Parathyroid adenoma (tissue), 2 donors: ENCODE data around the gene ASTL.

Experiments
- H2AFZ ChIP-seq: fragments of 300-600 bp; sonication (generic); one replicate; pipeline ENCODE4 v1.7.0; 2017; ENCODE audit warnings: antibody characterized with exemption, mild to moderate bottlenecking
- H3K27ac ChIP-seq: fragments of 300-600 bp; sonication (generic); one replicate; pipeline ENCODE4 v1.7.0; 2017
- H3K27me3 ChIP-seq: fragments of 300-600 bp; sonication (generic); one replicate; pipeline ENCODE4 v1.7.0; 2017; ENCODE audit warnings: low read length; ENCODE audit not compliant: control insufficient read depth, insufficient read depth
- H3K36me3 ChIP-seq: fragments of 300-600 bp; sonication (generic); one replicate; pipeline ENCODE4 v1.7.0; 2017; ENCODE audit warnings: low read length; ENCODE audit not compliant: control insufficient read depth, insufficient read depth
- H3K4me1 ChIP-seq: fragments of 300-600 bp; sonication (generic); one replicate; pipeline ENCODE4 v1.7.0; 2017; ENCODE audit warnings: control low read depth
- H3K4me2 ChIP-seq: fragments of 300-600 bp; sonication (generic); one replicate; pipeline ENCODE4 v1.7.0; 2017; ENCODE audit warnings: low read length
- H3K4me3 ChIP-seq: fragments of 300-600 bp; sonication (generic); one replicate; pipeline ENCODE4 v1.7.0; 2017; ENCODE audit warnings: low read depth, low read length
- H3K79me2 ChIP-seq: fragments of 300-600 bp; sonication (generic); one replicate; pipeline ENCODE4 v1.7.0; 2017; ENCODE audit warnings: control low read depth
- H3K9ac ChIP-seq: fragments of 300-600 bp; sonication (generic); one replicate; pipeline ENCODE4 v1.7.0; 2017; ENCODE audit warnings: mild to moderate bottlenecking
- H3K9me3 ChIP-seq: fragments of 300-600 bp; sonication (generic); one replicate; pipeline ENCODE4 v1.7.0; 2017; ENCODE audit warnings: low read length; ENCODE audit not compliant: control insufficient read depth
- TF ChIP-seq, protein P1 (sequence below): fragments of 300-600 bp; sonication (generic); IDR thresholded peaks from one replicate; pipeline ENCODE4 v1.7.0; 2017; ENCODE audit warnings: antibody characterized with exemption, mild to moderate bottlenecking
- donor health status: primary hyperparathyroidism.

Gene ASTL

DNA sequence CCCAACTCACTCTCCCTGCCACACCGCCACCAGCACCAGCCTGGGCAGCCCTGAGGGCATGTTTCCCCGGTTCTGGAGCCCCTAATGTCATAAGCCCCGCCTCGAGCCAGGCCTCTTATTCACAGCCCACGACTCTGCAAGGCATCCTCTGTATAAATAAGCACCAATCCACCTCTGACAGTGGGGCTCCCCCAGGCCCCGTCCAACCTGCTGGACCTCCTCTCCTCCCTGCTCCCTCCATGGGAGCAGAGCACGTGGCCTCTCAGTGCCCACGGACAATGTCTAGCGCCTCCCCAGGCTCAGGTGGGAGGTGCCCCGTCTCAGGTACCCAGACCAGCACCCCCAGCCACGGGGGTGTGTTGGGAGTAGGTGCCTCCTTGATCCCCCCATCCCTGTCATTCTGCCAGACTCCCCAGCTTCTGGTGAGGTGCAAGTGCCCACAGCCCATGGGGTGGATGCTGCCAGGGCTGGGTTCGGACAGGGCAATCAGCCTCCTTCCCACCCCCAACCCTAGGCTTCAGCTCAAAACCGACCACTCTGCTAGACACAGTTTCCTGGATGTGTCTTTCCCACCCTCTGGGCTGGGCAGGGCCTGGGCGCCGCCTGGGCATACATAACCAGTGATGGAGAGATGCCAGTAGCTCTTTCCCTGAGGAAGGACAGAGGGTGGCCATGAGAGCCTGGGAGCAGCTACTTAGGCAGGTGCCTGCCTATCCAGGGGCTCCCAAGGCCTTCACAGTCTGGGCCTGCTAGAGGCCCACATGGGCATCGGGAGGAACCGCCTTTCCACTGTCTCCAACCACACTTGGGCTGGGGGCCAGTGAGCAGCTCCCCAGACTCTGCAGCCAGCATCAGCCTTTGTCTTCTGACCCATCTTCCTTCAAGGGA lies 20.4 kb downstream of the ASTL start:
- Histone ChIP-seq H3K79me2 (no peaks in the 10 kb centered on the region), H3K9ac (no peak overlapping the region), H3K4me2 (no peak overlapping the region), H3K27me3 (no peaks in the 10 kb centered on the region), H2AFZ (no peak overlapping the region), H3K4me3 (no peak overlapping the region), H3K36me3 (no peaks in the 10 kb centered on the region), H3K27ac (no peak overlapping the region), H3K9me3 (no peaks in the 10 kb centered on the region), H3K4me1 (peaks cover 2% of the 10 kb centered on the region)
- TF ChIP-seq, protein P1, sequence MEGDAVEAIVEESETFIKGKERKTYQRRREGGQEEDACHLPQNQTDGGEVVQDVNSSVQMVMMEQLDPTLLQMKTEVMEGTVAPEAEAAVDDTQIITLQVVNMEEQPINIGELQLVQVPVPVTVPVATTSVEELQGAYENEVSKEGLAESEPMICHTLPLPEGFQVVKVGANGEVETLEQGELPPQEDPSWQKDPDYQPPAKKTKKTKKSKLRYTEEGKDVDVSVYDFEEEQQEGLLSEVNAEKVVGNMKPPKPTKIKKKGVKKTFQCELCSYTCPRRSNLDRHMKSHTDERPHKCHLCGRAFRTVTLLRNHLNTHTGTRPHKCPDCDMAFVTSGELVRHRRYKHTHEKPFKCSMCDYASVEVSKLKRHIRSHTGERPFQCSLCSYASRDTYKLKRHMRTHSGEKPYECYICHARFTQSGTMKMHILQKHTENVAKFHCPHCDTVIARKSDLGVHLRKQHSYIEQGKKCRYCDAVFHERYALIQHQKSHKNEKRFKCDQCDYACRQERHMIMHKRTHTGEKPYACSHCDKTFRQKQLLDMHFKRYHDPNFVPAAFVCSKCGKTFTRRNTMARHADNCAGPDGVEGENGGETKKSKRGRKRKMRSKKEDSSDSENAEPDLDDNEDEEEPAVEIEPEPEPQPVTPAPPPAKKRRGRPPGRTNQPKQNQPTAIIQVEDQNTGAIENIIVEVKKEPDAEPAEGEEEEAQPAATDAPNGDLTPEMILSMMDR: no peak

DNA sequence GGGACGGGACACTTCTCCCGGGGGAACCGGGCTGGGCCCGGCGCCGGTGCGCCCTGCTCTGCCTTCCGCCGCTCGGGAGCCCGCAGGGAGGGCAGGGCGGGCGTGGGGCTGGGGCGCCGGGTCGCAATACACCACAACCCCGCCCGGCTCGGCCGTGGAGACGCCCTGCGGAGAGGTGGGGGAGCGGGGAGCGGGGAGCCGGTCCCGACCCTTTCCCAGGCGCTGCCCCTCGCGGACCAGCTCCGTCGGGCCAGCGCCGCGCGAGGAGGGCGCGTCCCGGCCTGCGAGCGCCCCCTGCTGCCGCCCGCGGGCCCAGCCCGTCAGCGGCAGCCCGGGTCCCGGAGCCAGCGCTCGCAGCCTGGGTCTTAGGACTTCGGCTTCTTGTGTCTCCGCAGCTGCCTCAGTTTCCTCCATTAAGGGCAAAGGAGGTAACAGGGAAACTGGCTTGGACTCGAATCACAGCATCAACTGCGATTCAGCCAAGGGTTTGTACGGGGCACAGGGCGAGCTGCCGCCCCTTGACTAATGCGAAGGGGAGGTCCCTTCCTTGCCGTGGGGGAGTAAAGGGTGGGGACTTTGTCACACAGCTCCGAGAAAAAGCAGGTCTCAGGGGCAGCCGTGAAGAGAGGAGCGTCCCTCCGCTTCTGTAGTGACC lies 21.3 kb downstream of the ASTL start:
- TF ChIP-seq, protein P1: peak; percentile 51
- H3K27ac ChIP-seq: no peak overlapping the region
- H3K9ac ChIP-seq: no peak overlapping the region

DNA sequence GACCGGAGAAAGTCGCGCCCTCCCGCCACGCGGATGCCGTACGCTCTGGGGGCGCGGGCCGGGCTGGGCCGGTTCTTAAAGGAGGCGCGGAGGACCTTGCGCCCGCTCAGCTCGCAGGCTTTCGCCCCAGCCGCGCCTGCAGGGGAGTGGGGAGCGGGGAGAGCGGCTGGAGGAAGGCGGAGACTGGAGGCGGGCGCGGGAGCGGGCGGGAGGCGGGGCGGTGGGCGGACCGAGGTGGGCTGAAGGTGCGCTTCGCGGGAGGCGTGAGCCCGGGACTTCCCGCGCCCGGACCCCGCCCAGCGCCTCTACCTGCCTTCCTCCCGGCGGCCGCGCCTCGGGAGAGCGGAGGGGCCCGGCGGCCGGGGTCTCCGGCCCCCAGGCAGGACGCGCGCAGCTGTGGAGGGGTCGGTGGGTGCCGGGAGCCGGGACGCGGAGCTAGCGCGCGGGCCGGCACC lies 21.9 kb downstream of the ASTL start, which contains the start of gene ADRA2B:
TSS of gene ADRA2B (minus strand) at position 148 of the 455 bp plus-strand sequence. CDS start 422 bp downstream, outside the sequence.
- no peaks in the 10 kb centered on the region for H3K27me3 ChIP-seq
- H3K79me2 ChIP-seq: no peaks in the 10 kb centered on the region
- H3K9me3 ChIP-seq: no peaks in the 10 kb centered on the region
- TF ChIP-seq, protein P1: no peak
- H3K4me3 ChIP-seq: peak within 1 kb of the TSS; percentile 47
- peak within 1 kb of the TSS; percentile 91 for H2AFZ ChIP-seq
- peaks cover 2% of the 10 kb centered on the region for H3K4me1 ChIP-seq
- H3K36me3 ChIP-seq: no peaks in the 10 kb centered on the region
- no peak within 1 kb of the TSS for H3K27ac ChIP-seq
- peak within 1 kb of the TSS; percentile 72 for H3K4me2 ChIP-seq
- H3K9ac ChIP-seq: no peak within 1 kb of the TSS

More for the DNA sequence above, 21.3 kb downstream of the ASTL start:
- H3K4me1 ChIP-seq: peaks cover 2% of the 10 kb centered on the region
- H3K4me2 ChIP-seq: peak overlapping the region; percentile 72
- H2AFZ ChIP-seq: peak overlapping the region; percentile 91
- H3K9me3 ChIP-seq: no peaks in the 10 kb centered on the region
- no peaks in the 10 kb centered on the region for H3K79me2 ChIP-seq
- no peaks in the 10 kb centered on the region for H3K27me3 ChIP-seq
- peak overlapping the region; percentile 47 for H3K4me3 ChIP-seq
- H3K36me3 ChIP-seq: no peaks in the 10 kb centered on the region

DNA sequence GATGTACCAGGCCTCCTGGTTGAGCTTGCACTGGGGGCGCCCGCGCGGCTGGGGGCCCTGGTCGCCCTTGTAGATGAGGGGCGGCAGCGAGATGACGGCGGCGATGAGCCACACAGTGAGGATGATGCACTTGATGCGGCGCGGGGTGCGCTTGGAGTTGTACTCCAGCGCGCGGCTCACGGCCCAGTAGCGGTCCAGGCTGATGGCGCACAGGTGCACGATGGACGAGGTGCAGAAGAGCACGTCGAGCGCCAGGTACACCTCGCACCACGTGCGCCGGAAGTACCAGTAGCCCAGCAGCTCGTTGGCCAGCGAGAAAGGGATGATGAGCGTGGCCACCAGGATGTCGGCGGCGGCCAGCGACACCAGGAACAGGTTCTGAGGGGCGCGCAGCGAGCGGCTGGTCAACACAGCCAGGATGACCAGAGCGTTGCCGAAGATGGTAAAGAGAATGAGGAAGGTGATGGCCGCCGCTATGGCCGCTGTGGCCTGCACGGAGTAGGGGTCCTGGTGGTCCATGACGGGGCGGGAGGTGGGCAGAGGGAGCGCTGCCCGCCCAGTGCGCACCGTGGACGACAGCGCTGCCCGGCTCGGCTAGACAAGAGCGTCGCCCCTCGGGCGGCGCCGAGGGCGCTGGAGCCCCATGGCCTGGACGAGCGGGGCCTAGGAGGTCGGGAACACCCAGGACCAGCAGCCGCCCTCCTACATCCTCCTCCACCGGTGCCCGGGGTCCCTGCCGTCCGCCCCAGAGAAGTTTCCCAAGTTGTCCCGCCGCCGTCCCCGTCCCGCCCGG lies 22.5 kb downstream of the ASTL start:
- Histone ChIP-seq H2AFZ (peak overlapping the region; percentile 91), H3K4me1 (peaks cover 2% of the 10 kb centered on the region), H3K27me3 (no peaks in the 10 kb centered on the region), H3K27ac (no peak overlapping the region), H3K79me2 (no peaks in the 10 kb centered on the region), H3K36me3 (no peaks in the 10 kb centered on the region), H3K4me3 (peak overlapping the region; percentile 47), H3K9me3 (no peaks in the 10 kb centered on the region), H3K4me2 (peak overlapping the region; percentile 72), H3K9ac (no peak overlapping the region)
- TF ChIP-seq, protein P1: no peak
